Measurements from ENCODE around the gene CPD. TPM values are rescaled to one million over a fixed set of nuclear protein-coding genes. Genes with fewer than 3 reads are reported as not detected.

Gene CPD
- total and polyA plus RNA-seq, 4 donors, result 30.4 to 182 (median 70.9) TPM

DNA sequence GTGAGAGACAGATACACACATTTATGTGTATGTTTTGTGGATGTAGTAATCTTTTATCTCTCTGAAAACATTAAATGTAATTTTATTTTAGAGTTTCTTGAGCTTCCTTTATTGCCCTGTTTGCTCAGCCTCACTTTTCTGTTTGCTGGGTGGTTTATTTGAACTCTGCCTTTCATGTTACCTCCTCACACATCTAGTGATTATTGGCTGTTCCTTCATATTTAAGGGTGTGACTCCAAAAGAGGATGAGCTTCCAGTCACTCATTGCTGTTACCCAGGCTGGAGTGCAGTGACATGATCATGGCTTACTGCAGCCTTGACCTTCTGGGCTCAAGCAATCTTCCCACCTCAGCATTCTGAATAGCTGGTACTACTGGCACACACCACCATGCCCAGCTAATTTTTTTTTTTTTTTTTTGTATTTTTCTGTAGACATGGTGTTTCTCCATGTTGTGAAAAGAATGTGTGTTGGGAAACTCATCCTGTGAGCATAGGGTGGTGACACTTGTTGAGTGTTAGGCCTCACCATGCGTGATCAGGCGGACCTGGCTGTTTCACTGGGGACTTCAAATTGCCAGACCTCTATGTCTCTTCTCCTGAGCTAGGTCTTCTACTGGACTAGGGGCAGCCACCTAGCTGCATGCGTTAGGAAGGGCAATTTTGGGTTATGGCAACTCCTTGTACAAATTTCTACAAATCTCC is 136.3 kb downstream of the CPD start:
- DNase-seq (ENCODE audit: low read depth in 4 of 6, low spot score in 6 of 6), result no peak
- Histone ChIP-seq H3K27me3 (ENCODE audit: control insufficient read depth, insufficient read depth, low read length) (no peaks in the 10 kb centered on the region), H3K36me3 (ENCODE audit: control insufficient read depth, insufficient read depth, low read length) (peaks cover 22% of the 10 kb centered on the region), H3K4me3 (ENCODE audit: low read depth, low read length) (no peak overlapping the region), H3K9me3 (ENCODE audit: control insufficient read depth, insufficient read depth, low read length) (no peaks in the 10 kb centered on the region), H3K4me1 (ENCODE audit: control insufficient read depth, insufficient read depth, low read length) (no peaks in the 10 kb centered on the region), H3K27ac (ENCODE audit: low read depth, low read length) (no peak overlapping the region)
- 80% methylated on average over 2 of the region's 3 CpGs for WGBS (ENCODE audit: insufficient coverage)

DNA sequence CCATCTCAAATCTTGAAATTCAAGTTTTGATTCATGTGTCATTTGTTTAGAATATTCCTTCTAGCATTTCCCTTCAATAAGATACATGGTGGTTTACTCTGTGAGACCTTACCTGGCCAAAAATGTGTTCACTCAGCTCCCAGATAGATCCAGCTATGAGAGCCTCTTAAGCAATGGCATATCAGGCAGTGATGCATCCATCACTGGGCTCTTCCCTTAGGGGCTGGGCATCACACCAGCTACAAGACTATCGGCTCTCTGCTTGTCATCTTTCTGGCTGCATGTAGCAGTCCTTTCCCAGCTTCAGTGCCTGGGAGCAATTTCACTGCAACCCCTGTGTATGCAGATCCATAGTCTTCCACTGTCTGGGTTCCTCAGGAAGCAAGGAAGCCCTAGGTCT is 139.1 kb downstream of the CPD start:
- Histone ChIP-seq H3K36me3 (ENCODE audit: control insufficient read depth, insufficient read depth, low read length) (peaks cover 36% of the 10 kb centered on the region), H3K27ac (ENCODE audit: low read depth, low read length) (no peak overlapping the region), H3K9me3 (ENCODE audit: control insufficient read depth, insufficient read depth, low read length) (no peaks in the 10 kb centered on the region), H3K4me3 (ENCODE audit: low read depth, low read length) (no peak overlapping the region), H3K4me1 (ENCODE audit: control insufficient read depth, insufficient read depth, low read length) (no peaks in the 10 kb centered on the region), H3K27me3 (ENCODE audit: control insufficient read depth, insufficient read depth, low read length) (no peaks in the 10 kb centered on the region)
- no peak for DNase-seq (ENCODE audit: low read depth in 4 of 6, low spot score in 6 of 6)
- 67% methylated on average over 1 of the region's 1 CpG for WGBS (ENCODE audit: insufficient coverage)

DNA sequence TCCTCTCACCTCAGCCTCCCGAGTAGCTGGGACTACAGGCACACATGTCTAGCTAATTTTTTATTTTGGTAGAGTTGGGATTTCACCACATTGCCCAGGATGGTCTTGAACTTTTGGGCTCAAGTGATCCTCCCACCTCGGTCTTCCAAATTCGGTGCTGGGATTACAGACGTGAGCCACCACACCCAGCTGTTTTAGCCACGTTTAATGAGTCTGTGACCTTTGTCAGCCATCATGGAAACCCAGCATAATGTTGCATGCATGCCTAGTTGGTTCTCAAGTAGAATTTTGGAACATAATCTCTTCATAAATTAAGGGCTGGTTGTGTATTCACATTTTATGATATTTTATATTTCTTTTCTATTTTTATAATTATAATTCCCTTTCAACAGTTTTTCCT is 140.4 kb downstream of the CPD start:
- Histone ChIP-seq H3K9me3 (ENCODE audit: control insufficient read depth, insufficient read depth, low read length) (no peaks in the 10 kb centered on the region), H3K36me3 (ENCODE audit: control insufficient read depth, insufficient read depth, low read length) (peaks cover 39% of the 10 kb centered on the region), H3K27ac (ENCODE audit: low read depth, low read length) (no peak overlapping the region), H3K4me3 (ENCODE audit: low read depth, low read length) (no peak overlapping the region), H3K27me3 (ENCODE audit: control insufficient read depth, insufficient read depth, low read length) (no peaks in the 10 kb centered on the region), H3K4me1 (ENCODE audit: control insufficient read depth, insufficient read depth, low read length) (no peaks in the 10 kb centered on the region)
- 82% methylated on average over 4 of the region's 5 CpGs for WGBS (ENCODE audit: insufficient coverage)
- no peak for DNase-seq (ENCODE audit: low read depth in 4 of 6, low spot score in 6 of 6)

Small RNA genes lying within 50 kb of the gene (small RNA-seq; reads per million reads assigned to genes)
- gene RF00019 (ENCODE audit: low replicate concordance) (not detected), gene RNU6-990P (ENCODE audit: low replicate concordance) (not detected)

Other genes starting within 250 kb of the CPD start
- gene SLC6A4, start 143.2 kb upstream of the CPD start, total RNA-seq, result 10 to 100 TPM in 1 of 2 donors, 1 to 10 TPM in 1; 5.7 to 36.0 TPM
- gene SLC6A4, start 143.2 kb upstream of the CPD start, polyA plus RNA-seq (ENCODE audit: insufficient read length in 2 of 2), result 1 to 10 TPM; 1.1 to 3.6 TPM
- 10 to 100 TPM; 45.3 to 56.9 TPM for gene BLMH, start 87.0 kb upstream of the CPD start, total RNA-seq
- 10 to 100 TPM; 58.7 to 63.7 TPM for gene BLMH, start 87.0 kb upstream of the CPD start, polyA plus RNA-seq (ENCODE audit: insufficient read length in 2 of 2)
- not detected for gene TMIGD1, start 44.9 kb upstream of the CPD start, total RNA-seq
- gene TMIGD1, start 44.9 kb upstream of the CPD start, polyA plus RNA-seq (ENCODE audit: insufficient read length in 2 of 2), result not detected
- 10 to 100 TPM; 29.7 to 39.8 TPM for gene GOSR1, start 98.5 kb downstream of the CPD start, total RNA-seq
- gene GOSR1, start 98.5 kb downstream of the CPD start, polyA plus RNA-seq (ENCODE audit: insufficient read length in 2 of 2), result 10 to 100 TPM; 29.0 to 29.3 TPM